Measurements from ENCODE around the gene TOP2A.
A peak's percentile ranks its signal among the peaks of the same experiment; 100 is the strongest.

The TOP2A gene

DNA sequence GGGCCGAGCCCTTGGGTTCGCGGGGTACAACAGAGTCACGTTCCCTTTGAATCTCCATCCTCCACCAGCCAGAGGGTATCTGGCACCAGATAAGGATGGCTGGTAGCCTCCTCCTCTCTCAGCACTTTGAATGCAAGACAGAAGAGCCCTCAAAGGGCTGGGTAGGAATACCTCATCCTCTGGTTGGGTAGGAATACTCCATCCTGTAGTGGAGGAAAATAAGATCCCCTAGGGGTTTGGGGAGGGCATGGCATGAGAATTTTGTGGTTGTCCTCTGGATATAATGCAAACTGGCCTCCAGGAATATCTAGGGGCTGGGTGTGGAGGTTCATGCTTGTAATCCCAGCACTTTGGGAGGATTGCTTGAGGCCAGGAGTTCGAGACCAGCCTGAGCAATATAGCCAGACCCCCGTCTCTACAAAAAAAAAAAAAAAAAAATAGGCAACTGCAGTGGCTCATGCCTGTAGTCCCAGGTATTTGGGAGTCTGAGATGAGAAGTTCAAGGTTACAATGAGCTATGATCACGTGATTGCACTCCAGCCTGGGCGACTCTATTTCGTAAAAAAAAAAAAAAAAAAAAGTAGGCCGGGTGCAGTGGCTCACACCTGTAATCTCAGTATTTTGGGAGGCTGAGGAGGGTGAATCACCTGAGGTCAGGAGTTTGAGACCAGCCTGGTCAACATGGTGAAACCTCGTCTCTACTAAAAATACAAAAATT lies 28.2 kb upstream of the TOP2A start:
- peak overlapping the region; percentile 99 for H3K4me3 ChIP-seq (replicated peaks; ENCODE audit: low read depth, low read length)
- DNase-seq (ENCODE audit: low read depth) = peak; percentile 39
- TF ChIP-seq, protein P1, sequence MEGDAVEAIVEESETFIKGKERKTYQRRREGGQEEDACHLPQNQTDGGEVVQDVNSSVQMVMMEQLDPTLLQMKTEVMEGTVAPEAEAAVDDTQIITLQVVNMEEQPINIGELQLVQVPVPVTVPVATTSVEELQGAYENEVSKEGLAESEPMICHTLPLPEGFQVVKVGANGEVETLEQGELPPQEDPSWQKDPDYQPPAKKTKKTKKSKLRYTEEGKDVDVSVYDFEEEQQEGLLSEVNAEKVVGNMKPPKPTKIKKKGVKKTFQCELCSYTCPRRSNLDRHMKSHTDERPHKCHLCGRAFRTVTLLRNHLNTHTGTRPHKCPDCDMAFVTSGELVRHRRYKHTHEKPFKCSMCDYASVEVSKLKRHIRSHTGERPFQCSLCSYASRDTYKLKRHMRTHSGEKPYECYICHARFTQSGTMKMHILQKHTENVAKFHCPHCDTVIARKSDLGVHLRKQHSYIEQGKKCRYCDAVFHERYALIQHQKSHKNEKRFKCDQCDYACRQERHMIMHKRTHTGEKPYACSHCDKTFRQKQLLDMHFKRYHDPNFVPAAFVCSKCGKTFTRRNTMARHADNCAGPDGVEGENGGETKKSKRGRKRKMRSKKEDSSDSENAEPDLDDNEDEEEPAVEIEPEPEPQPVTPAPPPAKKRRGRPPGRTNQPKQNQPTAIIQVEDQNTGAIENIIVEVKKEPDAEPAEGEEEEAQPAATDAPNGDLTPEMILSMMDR (IDR thresholded peaks at IDR 0.05; ENCODE audit: low read length, missing control alignments) = peak; percentile 22

DNA sequence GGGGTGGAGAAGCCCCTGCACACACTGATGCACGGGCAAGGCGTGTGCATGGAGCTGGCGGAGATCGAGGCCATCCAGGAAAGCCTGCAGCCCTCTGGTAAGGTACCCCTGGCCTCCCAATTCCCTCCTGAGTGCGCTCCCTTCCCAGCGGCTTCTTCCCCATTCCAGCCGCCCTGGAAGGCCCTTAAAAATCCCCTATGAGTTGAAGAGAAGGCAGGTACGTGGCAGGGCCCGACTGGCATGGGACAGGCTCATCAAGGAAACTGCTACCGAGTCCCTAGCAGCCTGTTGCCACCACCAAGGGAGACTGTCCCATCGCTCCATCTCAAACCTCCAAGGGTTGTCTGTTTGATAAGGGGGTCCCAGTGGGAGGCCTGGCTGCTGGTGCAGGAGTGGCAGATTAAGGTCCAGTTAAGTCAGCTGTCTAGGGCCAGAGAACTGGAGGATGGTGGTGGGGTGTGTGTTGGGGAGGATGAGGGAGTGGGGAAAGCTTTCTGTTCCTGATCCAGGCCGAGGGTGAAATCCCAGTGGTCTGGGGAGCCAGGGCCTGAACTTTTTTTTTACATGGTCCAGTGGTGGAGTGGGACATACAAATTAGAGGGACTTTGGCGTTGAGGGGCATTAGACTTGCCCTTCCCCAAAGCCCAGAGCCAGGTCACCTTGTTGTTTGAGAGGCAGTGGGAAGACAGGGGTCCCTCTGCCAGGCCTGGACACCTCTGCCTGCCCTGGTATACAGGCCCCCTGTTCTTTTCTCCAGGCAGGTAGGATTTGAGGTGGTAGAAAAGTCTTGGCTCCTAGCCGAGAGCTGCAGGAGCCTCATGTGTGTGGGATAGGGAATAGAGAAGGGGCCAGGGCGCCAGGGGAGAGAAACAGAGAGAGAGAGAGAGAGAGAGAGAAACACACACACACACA lies 26.5 kb upstream of the TOP2A start:
- peak overlapping the region; percentile 99 for H3K4me3 ChIP-seq (replicated peaks; ENCODE audit: low read depth, low read length)
- DNase-seq (ENCODE audit: low read depth) = peak; percentile 32
- TF ChIP-seq, protein P1 (IDR thresholded peaks at IDR 0.05; ENCODE audit: low read length, missing control alignments) = no peak

DNA sequence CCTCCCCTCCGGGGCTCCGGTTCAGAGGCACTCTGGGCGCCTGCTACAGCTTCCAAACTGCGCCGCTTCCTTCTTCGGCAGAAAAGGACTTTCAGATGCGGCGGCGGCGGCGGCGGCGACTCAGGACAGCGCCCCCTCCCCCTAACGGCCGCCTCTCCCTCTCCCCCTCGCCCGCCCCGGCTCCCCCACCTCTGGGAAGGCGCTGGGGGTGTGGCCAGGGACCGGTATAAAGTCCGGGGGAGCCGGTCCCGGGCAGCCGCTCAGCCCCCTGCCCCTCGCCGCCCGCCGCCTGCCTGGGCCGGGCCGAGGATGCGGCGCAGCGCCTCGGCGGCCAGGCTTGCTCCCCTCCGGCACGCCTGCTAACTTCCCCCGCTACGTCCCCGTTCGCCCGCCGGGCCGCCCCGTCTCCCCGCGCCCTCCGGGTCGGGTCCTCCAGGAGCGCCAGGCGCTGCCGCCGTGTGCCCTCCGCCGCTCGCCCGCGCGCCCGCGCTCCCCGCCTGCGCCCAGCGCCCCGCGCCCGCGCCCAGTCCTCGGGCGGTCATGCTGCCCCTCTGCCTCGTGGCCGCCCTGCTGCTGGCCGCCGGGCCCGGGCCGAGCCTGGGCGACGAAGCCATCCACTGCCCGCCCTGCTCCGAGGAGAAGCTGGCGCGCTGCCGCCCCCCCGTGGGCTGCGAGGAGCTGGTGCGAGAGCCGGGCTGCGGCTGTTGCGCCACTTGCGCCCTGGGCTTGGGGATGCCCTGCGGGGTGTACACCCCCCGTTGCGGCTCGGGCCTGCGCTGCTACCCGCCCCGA lies 25.7 kb upstream of the TOP2A start, which contains the start of gene IGFBP4:
IGFBP4 (plus strand) TSS at position 255 of the 792 bp plus-strand sequence; CDS start at position 541, 286 bp downstream.
- H3K4me3 ChIP-seq (replicated peaks; ENCODE audit: low read depth, low read length) = peak within 1 kb of the TSS; percentile 99

DNA sequence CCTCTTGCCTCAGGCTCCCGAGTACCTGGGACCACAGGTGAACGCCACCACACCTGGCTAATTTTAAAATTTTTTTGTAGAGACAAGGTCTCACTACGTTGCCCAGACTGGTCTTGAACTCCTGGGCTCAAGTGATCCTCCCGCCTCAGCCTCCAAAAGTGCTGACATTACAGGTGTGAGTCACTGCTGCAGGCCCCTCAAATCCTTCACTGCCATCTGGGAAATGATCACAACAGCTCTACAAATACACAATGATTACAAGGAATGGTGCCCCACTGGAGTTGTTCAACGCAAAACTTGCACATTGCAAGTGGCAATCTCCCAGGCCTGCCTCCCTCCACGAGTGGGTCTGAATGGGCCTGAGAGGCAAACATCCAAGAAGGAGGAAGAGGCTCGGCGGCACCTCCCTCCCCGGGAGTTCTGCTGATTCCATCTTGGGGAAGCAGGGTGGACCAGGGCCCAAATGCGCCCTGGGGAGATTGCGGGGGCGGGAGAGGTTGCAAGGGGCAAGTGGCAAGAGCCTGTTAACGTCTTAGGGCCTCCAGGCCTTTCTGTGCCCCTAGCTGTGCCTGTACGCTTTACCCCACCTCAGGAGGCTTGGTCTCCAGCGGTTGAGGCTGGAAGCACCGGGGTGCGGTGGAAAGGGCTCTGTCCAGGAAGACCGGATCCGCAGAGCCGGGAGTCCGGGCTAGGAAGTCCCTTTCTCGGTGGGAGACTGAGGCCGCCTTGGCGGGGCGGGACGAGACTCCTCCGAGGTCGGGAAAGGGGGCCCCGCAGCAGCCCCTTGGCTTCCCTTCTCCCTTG lies 24.9 kb upstream of the TOP2A start:
- TF ChIP-seq, protein P1 (IDR thresholded peaks at IDR 0.05; ENCODE audit: low read length, missing control alignments) = no peak
- DNase-seq (ENCODE audit: low read depth) = peak; percentile 46
- peak overlapping the region; percentile 99 for H3K4me3 ChIP-seq (replicated peaks; ENCODE audit: low read depth, low read length)

More for the DNA sequence above, 25.7 kb upstream of the TOP2A start, which contains the start of gene IGFBP4:
- TF ChIP-seq, protein P1 (IDR thresholded peaks at IDR 0.05; ENCODE audit: low read length, missing control alignments) = peak; percentile 31
- peak; percentile 74 for DNase-seq (ENCODE audit: low read depth)

DNA sequence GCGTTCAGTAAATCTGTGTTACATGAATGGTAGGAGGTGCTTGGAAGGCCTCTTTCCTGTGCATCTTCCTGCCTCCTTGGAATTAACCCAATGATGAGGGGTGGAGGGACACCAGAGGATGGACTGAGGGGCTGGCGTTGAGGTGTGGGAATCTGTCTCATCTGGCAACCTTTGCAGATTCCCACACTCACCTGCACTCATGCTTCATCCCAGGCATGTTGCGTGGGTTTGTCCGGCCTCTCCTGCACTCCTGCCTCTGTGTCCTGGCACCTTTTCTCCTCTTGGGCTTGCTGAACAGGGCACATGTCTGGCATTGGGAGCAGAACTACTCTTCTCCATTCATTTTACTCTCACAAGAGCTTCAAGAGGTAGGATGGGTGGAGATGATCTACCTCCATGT lies 22.5 kb upstream of the TOP2A start:
- H3K4me3 ChIP-seq (replicated peaks; ENCODE audit: low read depth, low read length) = no peak overlapping the region
- TF ChIP-seq, protein P1 (IDR thresholded peaks at IDR 0.05; ENCODE audit: low read length, missing control alignments) = no peak
- DNase-seq (ENCODE audit: low read depth) = no peak
